WTC11 (cell line): ENCODE measurements around the gene CLDN14. TPM values are rescaled to one million over a fixed set of nuclear protein-coding genes. Genes with fewer than 3 reads are reported as not detected.

Source experiments
- ATAC-seq: fragments of 200-7000 bp; cut with Tn5 transposase; 2 replicates; pipeline ENCODE4 v1.10.0; 2021; ENCODE audit warnings: mild to moderate bottlenecking, moderate library complexity
- CTCF ChIA-PET: fragments of 300-600 bp; sonication (Branson Sonifier 250); formaldehyde crosslinking; loops from one replicate; lab custom pipeline; 2021; ENCODE audit warnings: antibody characterized with exemption; lab: Charles Lee
- POLR2A ChIA-PET: fragments of 350-600 bp; sonication (Branson Sonifier 250); formaldehyde crosslinking; loops from one replicate; lab custom pipeline; 2021; ENCODE audit warnings: antibody characterized with exemption; lab: Charles Lee
- DNase-seq: peaks from one replicate; pipeline ENCODE4 v3.0.0; 2021; ENCODE audit warnings: low spot score
- H3K27ac Mint-ChIP-seq: 2 replicates; pipeline ENCODE4 v1.8.0; 2021; ENCODE audit warnings: mixed read lengths
- H3K27me3 Mint-ChIP-seq: 2 replicates; pipeline ENCODE4 v1.8.0; 2021; ENCODE audit warnings: low read depth, mild to moderate bottlenecking, moderate library complexity, mixed read lengths
- H3K36me3 Mint-ChIP-seq: 2 replicates; pipeline ENCODE4 v1.8.0; 2021; ENCODE audit warnings: mixed read lengths
- H3K4me1 Mint-ChIP-seq: 2 replicates; pipeline ENCODE4 v1.8.0; 2022; ENCODE audit warnings: mixed read lengths
- H3K4me3 Mint-ChIP-seq: 2 replicates; pipeline ENCODE4 v1.8.0; 2021; ENCODE audit warnings: mild to moderate bottlenecking, moderate library complexity, mixed read lengths
- H3K9me3 Mint-ChIP-seq: 2 replicates; pipeline ENCODE4 v1.8.0; 2021; ENCODE audit warnings: mixed read lengths
- ATF1 ChIP-seq: sonication (generic); formaldehyde crosslinking; IDR thresholded peaks from 2 replicates; pipeline ENCODE4 v1.8.1; 2023; ENCODE audit warnings: mild to moderate bottlenecking, moderate library complexity, missing genetic modification reagents
- CREM ChIP-seq: sonication (generic); formaldehyde crosslinking; IDR thresholded peaks from 2 replicates; pipeline ENCODE4 v1.8.1; 2022; ENCODE audit warnings: mild to moderate bottlenecking, missing genetic modification reagents, moderate library complexity
- ETV6 ChIP-seq: sonication (generic); formaldehyde crosslinking; IDR thresholded peaks from 2 replicates; pipeline ENCODE4 v1.8.1; 2022; ENCODE audit warnings: mild to moderate bottlenecking, missing genetic modification reagents
- HMGA2 ChIP-seq: fragments of 250-450 bp; sonication (Bioruptor Pico); IDR thresholded peaks from 2 replicates; pipeline ENCODE4 v1.4.0; 2021; ENCODE audit warnings: mild to moderate bottlenecking, moderate library complexity
- JUN ChIP-seq: sonication (generic); formaldehyde crosslinking; IDR thresholded peaks from 2 replicates; pipeline ENCODE4 v1.8.0; 2023; ENCODE audit warnings: mild to moderate bottlenecking, missing genetic modification reagents
- NFE2L1 ChIP-seq: sonication (generic); formaldehyde crosslinking; IDR thresholded peaks from 2 replicates; pipeline ENCODE4 v1.8.1; 2023; ENCODE audit warnings: missing genetic modification reagents
- NFYB ChIP-seq: sonication (generic); formaldehyde crosslinking; conservative IDR thresholded peaks from 2 replicates; pipeline ENCODE4 v1.8.0; 2022; ENCODE audit warnings: low read depth, missing genetic modification reagents
- SP1 ChIP-seq: sonication (generic); formaldehyde crosslinking; conservative IDR thresholded peaks from 2 replicates; pipeline ENCODE4 v1.8.1; 2022; ENCODE audit warnings: missing genetic modification reagents
- TP53 ChIP-seq: sonication (generic); formaldehyde crosslinking; IDR thresholded peaks from 2 replicates; pipeline ENCODE4 v1.8.1; 2023; ENCODE audit warnings: mild to moderate bottlenecking, missing genetic modification reagents
- ZNF671 ChIP-seq: fragments of 250-450 bp; sonication (Bioruptor Pico); IDR thresholded peaks from 2 replicates; pipeline ENCODE4 v1.8.0; 2021; ENCODE audit warnings: mild to moderate bottlenecking
- total RNA-seq: library from RNA; stranded (reverse); gene quantifications from 3 replicates; pipeline ENCODE4 v1.2.3, GENCODE V29; 2021
- TF ChIP-seq, protein P1 (sequence below): sonication (generic); formaldehyde crosslinking; IDR thresholded peaks from 2 replicates; pipeline ENCODE4 v1.8.1; 2023; ENCODE audit warnings: mild to moderate bottlenecking, missing genetic modification reagents, moderate library complexity
- TF ChIP-seq, protein P2 (sequence below): sonication (generic); formaldehyde crosslinking; IDR thresholded peaks from 2 replicates; pipeline ENCODE4 v1.8.0; 2022; ENCODE audit warnings: mild to moderate bottlenecking, missing genetic modification reagents
- TF ChIP-seq, protein P3 (sequence below): sonication (generic); formaldehyde crosslinking; IDR thresholded peaks from 2 replicates; pipeline ENCODE4 v1.8.0; 2023; ENCODE audit warnings: missing genetic modification reagents
- TF ChIP-seq, protein P4 (sequence below): sonication (generic); formaldehyde crosslinking; IDR thresholded peaks from 2 replicates; pipeline ENCODE4 v1.8.1; 2023; ENCODE audit warnings: mild to moderate bottlenecking, missing genetic modification reagents
- TF ChIP-seq, protein P5 (sequence below): sonication (generic); formaldehyde crosslinking; IDR thresholded peaks from 2 replicates; pipeline ENCODE4 v1.8.0; 2022; ENCODE audit warnings: missing genetic modification reagents
- TF ChIP-seq, protein P6 (sequence below): fragments of 250-450 bp; sonication (Bioruptor Pico); conservative IDR thresholded peaks from 2 replicates; pipeline ENCODE4 v1.9.0; 2021; ENCODE audit warnings: mild to moderate bottlenecking
- TF ChIP-seq, protein P7 (sequence below): sonication (generic); formaldehyde crosslinking; IDR thresholded peaks from 2 replicates; pipeline ENCODE4 v1.8.1; 2023; ENCODE audit warnings: mild to moderate bottlenecking, missing genetic modification reagents
- TF ChIP-seq, protein P8 (sequence below): sonication (generic); formaldehyde crosslinking; conservative IDR thresholded peaks from 2 replicates; pipeline ENCODE4 v1.8.1; 2023; ENCODE audit warnings: mild to moderate bottlenecking, low read depth, missing genetic modification reagents, moderate library complexity

The CLDN14 gene
- total RNA-seq, 1 experiment from 2014 or later = not detected

DNA sequence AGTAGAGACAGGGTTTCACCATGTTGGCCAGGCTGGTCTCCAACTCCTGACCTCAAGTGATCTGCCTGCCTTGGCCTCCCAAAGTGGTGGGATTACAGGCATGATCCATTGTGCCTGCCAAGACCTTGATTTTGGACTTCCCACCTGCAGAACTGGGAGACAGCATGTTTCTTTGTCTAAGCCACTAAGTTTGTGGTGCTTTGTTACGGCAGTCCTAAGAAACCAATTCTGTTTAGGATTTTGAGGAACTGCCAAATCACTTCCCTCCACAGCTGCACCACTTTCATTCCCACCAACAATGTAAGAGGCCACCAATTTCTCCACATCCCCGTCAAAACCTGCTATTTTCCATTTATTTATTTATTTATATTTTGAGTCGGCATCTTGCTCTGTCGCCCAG lies 48.7 kb downstream of the CLDN14 start (continued):
- TF ChIP-seq ETV6 (CRISPR knock-in tag) = no peak
- no peak for TF ChIP-seq NFE2L1 (CRISPR knock-in tag)
- TF ChIP-seq, protein P1, sequence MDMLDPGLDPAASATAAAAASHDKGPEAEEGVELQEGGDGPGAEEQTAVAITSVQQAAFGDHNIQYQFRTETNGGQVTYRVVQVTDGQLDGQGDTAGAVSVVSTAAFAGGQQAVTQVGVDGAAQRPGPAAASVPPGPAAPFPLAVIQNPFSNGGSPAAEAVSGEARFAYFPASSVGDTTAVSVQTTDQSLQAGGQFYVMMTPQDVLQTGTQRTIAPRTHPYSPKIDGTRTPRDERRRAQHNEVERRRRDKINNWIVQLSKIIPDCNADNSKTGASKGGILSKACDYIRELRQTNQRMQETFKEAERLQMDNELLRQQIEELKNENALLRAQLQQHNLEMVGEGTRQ (CRISPR knock-in tag) = no peak
- TF ChIP-seq SP1 (CRISPR knock-in tag) = no peak
- TF ChIP-seq, protein P2, sequence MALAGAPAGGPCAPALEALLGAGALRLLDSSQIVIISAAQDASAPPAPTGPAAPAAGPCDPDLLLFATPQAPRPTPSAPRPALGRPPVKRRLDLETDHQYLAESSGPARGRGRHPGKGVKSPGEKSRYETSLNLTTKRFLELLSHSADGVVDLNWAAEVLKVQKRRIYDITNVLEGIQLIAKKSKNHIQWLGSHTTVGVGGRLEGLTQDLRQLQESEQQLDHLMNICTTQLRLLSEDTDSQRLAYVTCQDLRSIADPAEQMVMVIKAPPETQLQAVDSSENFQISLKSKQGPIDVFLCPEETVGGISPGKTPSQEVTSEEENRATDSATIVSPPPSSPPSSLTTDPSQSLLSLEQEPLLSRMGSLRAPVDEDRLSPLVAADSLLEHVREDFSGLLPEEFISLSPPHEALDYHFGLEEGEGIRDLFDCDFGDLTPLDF (CRISPR knock-in tag) = no peak
- TF ChIP-seq ATF1 (CRISPR knock-in tag) = no peak
- TF ChIP-seq ZNF671 (CRISPR knock-in tag) = no peak
- TF ChIP-seq JUN (CRISPR knock-in tag) = no peak
- TF ChIP-seq, protein P3, sequence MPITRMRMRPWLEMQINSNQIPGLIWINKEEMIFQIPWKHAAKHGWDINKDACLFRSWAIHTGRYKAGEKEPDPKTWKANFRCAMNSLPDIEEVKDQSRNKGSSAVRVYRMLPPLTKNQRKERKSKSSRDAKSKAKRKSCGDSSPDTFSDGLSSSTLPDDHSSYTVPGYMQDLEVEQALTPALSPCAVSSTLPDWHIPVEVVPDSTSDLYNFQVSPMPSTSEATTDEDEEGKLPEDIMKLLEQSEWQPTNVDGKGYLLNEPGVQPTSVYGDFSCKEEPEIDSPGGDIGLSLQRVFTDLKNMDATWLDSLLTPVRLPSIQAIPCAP (CRISPR knock-in tag) = no peak

DNA sequence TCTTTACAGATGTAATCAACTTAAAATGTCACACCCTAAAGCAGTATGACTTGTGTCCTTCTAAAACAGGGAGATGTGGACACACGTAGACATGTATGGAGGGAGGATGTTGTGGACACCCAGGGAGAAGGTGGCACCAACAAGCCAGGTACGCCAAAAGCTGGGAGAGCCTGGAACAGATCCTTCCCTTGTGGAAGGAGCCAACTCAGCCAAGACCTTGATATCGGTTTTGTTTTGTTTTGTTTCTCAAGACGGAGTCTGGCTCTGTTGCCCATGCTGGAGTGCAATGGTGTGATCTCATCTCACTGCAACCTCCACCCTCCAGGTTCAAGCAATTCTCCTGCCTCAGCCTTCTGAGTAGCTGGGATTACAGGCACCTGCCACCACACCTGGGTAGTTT lies 49.1 kb downstream of the CLDN14 start:
- no peaks in the 10 kb centered on the region for H3K27me3 Mint-ChIP-seq
- no peak for ATAC-seq
- H3K4me1 Mint-ChIP-seq = peaks cover 14% of the 10 kb centered on the region
- no peak overlapping the region for H3K27ac Mint-ChIP-seq
- H3K9me3 Mint-ChIP-seq = no peaks in the 10 kb centered on the region
- no peak overlapping the region for H3K4me3 Mint-ChIP-seq
- no peak for DNase-seq
- no peak for TF ChIP-seq TP53 (CRISPR knock-in tag)
- TF ChIP-seq, all 79 proteins: peak for 0
- no peaks in the 10 kb centered on the region for H3K36me3 Mint-ChIP-seq
- CTCF ChIA-PET = interaction anchor here (1.1 to 1.5 kb wide), 3 partner anchors 42 to 487 kb away, joined by 3 to 5 read pairs (median 4); no protein-coding TSS in a partner anchor
- POLR2A ChIA-PET = no interaction called here

DNA sequence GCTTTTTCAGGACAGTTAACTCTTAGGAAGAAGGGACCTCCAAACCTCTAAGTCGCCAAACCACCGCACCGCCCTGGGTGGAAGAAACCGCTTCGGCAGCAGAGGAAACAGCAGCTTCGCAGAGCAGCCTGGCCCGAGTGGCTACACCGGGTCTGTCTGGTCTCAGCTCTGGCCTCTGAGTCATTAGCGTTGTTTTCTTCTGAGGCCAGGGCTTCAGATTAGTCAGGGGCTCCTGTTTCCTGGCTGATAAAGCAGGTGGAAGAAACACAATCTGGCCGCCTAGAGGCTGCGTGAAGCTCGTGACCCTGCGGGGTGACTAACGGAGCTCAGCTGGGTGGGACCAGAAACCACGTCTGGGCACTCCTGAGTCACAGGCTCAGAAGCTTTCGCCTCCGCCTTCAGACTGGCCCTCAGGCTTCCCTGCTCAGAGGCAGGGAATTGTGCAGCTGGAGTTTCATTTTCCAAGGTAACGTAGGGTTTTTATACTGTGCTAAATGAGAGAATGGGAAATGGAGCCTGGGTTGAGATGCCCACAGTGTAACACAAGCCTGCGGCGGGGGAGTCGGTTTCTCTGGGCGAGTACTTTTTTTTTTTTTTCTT lies 49.9 kb downstream of the CLDN14 start:
- CTCF ChIA-PET = interaction anchor here (0.6 to 1.5 kb wide), 7 partner anchors 41 to 1759 kb away, joined by 3 to 5 read pairs (median 3); no protein-coding TSS in a partner anchor
- Mint-ChIP-seq H3K4me1 (peaks cover 14% of the 10 kb centered on the region), H3K27me3 (no peaks in the 10 kb centered on the region), H3K27ac (peak overlapping the region; percentile 75), H3K36me3 (no peaks in the 10 kb centered on the region), H3K4me3 (no peak overlapping the region), H3K9me3 (no peaks in the 10 kb centered on the region)
- peak; percentile 87 for ATAC-seq
- POLR2A ChIA-PET = no interaction called here
- peak; percentile 47 for DNase-seq
- TF ChIP-seq, protein P4, sequence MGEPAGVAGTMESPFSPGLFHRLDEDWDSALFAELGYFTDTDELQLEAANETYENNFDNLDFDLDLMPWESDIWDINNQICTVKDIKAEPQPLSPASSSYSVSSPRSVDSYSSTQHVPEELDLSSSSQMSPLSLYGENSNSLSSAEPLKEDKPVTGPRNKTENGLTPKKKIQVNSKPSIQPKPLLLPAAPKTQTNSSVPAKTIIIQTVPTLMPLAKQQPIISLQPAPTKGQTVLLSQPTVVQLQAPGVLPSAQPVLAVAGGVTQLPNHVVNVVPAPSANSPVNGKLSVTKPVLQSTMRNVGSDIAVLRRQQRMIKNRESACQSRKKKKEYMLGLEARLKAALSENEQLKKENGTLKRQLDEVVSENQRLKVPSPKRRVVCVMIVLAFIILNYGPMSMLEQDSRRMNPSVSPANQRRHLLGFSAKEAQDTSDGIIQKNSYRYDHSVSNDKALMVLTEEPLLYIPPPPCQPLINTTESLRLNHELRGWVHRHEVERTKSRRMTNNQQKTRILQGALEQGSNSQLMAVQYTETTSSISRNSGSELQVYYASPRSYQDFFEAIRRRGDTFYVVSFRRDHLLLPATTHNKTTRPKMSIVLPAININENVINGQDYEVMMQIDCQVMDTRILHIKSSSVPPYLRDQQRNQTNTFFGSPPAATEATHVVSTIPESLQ (CRISPR knock-in tag) = no peak
- TF ChIP-seq, protein P5, sequence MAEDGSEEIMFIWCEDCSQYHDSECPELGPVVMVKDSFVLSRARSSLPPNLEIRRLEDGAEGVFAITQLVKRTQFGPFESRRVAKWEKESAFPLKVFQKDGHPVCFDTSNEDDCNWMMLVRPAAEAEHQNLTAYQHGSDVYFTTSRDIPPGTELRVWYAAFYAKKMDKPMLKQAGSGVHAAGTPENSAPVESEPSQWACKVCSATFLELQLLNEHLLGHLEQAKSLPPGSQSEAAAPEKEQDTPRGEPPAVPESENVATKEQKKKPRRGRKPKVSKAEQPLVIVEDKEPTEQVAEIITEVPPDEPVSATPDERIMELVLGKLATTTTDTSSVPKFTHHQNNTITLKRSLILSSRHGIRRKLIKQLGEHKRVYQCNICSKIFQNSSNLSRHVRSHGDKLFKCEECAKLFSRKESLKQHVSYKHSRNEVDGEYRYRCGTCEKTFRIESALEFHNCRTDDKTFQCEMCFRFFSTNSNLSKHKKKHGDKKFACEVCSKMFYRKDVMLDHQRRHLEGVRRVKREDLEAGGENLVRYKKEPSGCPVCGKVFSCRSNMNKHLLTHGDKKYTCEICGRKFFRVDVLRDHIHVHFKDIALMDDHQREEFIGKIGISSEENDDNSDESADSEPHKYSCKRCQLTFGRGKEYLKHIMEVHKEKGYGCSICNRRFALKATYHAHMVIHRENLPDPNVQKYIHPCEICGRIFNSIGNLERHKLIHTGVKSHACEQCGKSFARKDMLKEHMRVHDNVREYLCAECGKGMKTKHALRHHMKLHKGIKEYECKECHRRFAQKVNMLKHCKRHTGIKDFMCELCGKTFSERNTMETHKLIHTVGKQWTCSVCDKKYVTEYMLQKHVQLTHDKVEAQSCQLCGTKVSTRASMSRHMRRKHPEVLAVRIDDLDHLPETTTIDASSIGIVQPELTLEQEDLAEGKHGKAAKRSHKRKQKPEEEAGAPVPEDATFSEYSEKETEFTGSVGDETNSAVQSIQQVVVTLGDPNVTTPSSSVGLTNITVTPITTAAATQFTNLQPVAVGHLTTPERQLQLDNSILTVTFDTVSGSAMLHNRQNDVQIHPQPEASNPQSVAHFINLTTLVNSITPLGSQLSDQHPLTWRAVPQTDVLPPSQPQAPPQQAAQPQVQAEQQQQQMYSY = no peak
- no peak for TF ChIP-seq CREM (CRISPR knock-in tag)
- TF ChIP-seq HMGA2 (CRISPR knock-in tag) = no peak
- TF ChIP-seq, protein P6, sequence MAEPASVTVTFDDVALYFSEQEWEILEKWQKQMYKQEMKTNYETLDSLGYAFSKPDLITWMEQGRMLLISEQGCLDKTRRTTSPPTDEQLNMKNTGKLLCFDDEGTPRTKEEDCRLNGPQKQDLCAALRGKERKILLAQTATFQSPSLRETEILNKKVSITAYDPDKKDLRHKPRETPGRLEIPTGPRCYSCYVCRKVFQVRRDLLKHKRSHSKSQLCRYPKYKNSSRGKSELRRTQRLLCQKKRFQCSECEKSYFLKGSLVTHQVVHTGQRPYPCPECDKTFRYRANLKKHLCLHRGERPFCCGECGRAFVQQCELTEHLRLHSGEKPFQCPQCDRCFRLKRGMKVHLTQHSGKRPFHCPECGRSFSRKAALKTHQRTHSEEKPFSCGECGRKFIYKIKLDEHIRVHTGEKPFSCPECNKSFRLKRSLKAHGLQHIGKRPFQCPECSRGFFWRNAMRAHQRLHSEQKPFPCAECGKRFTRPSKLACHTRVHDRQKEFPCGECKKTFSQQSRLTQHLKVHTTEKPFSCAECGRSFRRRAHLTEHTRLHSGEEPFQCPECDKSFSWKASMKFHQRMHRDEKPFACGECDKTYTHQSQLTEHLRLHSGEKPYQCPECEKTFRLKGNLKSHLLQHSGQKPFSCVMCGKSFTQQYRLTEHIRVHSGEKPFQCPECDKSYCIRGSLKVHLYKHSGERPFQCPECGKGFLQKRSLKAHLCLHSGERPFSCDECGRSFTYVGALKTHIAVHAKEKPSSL (CRISPR knock-in tag) = no peak
- TF ChIP-seq, protein P7, sequence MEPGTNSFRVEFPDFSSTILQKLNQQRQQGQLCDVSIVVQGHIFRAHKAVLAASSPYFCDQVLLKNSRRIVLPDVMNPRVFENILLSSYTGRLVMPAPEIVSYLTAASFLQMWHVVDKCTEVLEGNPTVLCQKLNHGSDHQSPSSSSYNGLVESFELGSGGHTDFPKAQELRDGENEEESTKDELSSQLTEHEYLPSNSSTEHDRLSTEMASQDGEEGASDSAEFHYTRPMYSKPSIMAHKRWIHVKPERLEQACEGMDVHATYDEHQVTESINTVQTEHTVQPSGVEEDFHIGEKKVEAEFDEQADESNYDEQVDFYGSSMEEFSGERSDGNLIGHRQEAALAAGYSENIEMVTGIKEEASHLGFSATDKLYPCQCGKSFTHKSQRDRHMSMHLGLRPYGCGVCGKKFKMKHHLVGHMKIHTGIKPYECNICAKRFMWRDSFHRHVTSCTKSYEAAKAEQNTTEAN (CRISPR knock-in tag) = no peak
- TF ChIP-seq NFYB = no peak
- TF ChIP-seq, protein P8, sequence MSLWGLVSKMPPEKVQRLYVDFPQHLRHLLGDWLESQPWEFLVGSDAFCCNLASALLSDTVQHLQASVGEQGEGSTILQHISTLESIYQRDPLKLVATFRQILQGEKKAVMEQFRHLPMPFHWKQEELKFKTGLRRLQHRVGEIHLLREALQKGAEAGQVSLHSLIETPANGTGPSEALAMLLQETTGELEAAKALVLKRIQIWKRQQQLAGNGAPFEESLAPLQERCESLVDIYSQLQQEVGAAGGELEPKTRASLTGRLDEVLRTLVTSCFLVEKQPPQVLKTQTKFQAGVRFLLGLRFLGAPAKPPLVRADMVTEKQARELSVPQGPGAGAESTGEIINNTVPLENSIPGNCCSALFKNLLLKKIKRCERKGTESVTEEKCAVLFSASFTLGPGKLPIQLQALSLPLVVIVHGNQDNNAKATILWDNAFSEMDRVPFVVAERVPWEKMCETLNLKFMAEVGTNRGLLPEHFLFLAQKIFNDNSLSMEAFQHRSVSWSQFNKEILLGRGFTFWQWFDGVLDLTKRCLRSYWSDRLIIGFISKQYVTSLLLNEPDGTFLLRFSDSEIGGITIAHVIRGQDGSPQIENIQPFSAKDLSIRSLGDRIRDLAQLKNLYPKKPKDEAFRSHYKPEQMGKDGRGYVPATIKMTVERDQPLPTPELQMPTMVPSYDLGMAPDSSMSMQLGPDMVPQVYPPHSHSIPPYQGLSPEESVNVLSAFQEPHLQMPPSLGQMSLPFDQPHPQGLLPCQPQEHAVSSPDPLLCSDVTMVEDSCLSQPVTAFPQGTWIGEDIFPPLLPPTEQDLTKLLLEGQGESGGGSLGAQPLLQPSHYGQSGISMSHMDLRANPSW (CRISPR knock-in tag) = no peak
